Measurements from ENCODE around the gene TOR3A.

The TOR3A gene

GRCh38 chr1:179066471-179066870, 15.4 kb upstream of the TOR3A start:
- no peak for DNase-seq

GRCh38 chr1:179077396-179077795, 4.5 kb upstream of the TOR3A start:
- DNase-seq: no peak

- DNase-seq: peak in 29 of 58 donors; percentile 3 to 78 (median 31)
Observed at GRCh38 chr1:179079113-179079761, 2.6 kb upstream of the TOR3A start.

- DNase-seq: peak in 3 of 58 donors; percentile 42 to 59 (median 58)
Observed at GRCh38 chr1:179080866-179081686, 794 bp upstream of the TOR3A start.

GRCh38 chr1:179082333-179082998, 596 bp downstream of the TOR3A start:
- DNase-seq: peak in 19 of 58 donors; percentile 16 to 67 (median 35)

- DNase-seq: peak in 1 of 58 donors; percentile 60
Observed at GRCh38 chr1:179082999-179083335, 1.1 kb downstream of the TOR3A start.

- no peak for DNase-seq
Observed at GRCh38 chr1:179083533-179083932, 1.7 kb downstream of the TOR3A start.

GRCh38 chr1:179087665-179088064, 5.8 kb downstream of the TOR3A start:
- no peak for DNase-seq

- DNase-seq: no peak
Observed at GRCh38 chr1:179089827-179090482, 8.1 kb downstream of the TOR3A start.

GRCh38 chr1:179090522-179090921, 8.7 kb downstream of the TOR3A start:
- DNase-seq: peak in 3 of 58 donors; percentile 25 to 57 (median 25)

- no peak for DNase-seq
Observed at GRCh38 chr1:179090923-179091322, 9.1 kb downstream of the TOR3A start.

GRCh38 chr1:179091691-179092165, 9.9 kb downstream of the TOR3A start:
- DNase-seq: no peak

- no peak for DNase-seq
Observed at GRCh38 chr1:179092896-179093461, 11.1 kb downstream of the TOR3A start.

- DNase-seq: no peak
Observed at GRCh38 chr1:179094818-179095217, 12.9 kb downstream of the TOR3A start.

- DNase-seq: peak in 1 of 58 donors; percentile 27
Observed at GRCh38 chr1:179095377-179095776, 13.5 kb downstream of the TOR3A start.

GRCh38 chr1:179095924-179096323, 14.1 kb downstream of the TOR3A start:
- no peak for DNase-seq

- no peak for DNase-seq
Observed at GRCh38 chr1:179099891-179100290, 18.0 kb downstream of the TOR3A start.

- no peak for DNase-seq
Observed at GRCh38 chr1:179101566-179101965, 19.7 kb downstream of the TOR3A start.

GRCh38 chr1:179103999-179104398, 22.1 kb downstream of the TOR3A start:
- DNase-seq: no peak

- DNase-seq: no peak
Observed at GRCh38 chr1:179104611-179105250, 22.9 kb downstream of the TOR3A start.

GRCh38 chr1:179105393-179105792, 23.5 kb downstream of the TOR3A start:
- no peak for DNase-seq

All from anterior cingulate cortex (tissue), 58 donors.